B cell (primary cell): ENCODE measurements around the gene CDK18. TPM values are rescaled to one million over a fixed set of nuclear protein-coding genes. Genes with fewer than 3 reads are reported as not detected.

ENCODE experiments used
- ATAC-seq: fragments of 200-7000 bp; cut with Tn5 transposase; one replicate; pipeline ENCODE4 v1.10.0; 2021; ENCODE audit warnings: low read depth, mild to moderate bottlenecking, moderate number of reproducible peaks, moderate library complexity
- CTCF ChIA-PET: fragments of 350-600 bp; sonication (Branson Sonifier 250); formaldehyde crosslinking; loops from one replicate; lab custom pipeline; 2021; ENCODE audit warnings: antibody characterized with exemption, inconsistent platforms; lab: Charles Lee
- POLR2A ChIA-PET: fragments of 350-600 bp; sonication (Branson Sonifier 250); formaldehyde crosslinking; loops from one replicate; lab custom pipeline; 2021; ENCODE audit warnings: antibody characterized with exemption; lab: Charles Lee
- DNase-seq: peaks from one replicate; pipeline ENCODE4 v3.0.0; 2013
- H2AFZ ChIP-seq: 2 replicates; pipeline ENCODE4 v1.6.1; 2012; ENCODE audit warnings: mild to moderate bottlenecking, low read depth, low read length; ENCODE audit not compliant: insufficient read depth, poor library complexity, severe bottlenecking
- H3K27ac ChIP-seq, 2 donors: 1 replicate in 1 of 2; 2 replicates in 1 of 2; pipeline ENCODE4 v1.5.1; 2012 to 2013; ENCODE audit warnings: low read length in 2 of 2, mild to moderate bottlenecking in 2 of 2, moderate library complexity in 1 of 2
- H3K27me3 ChIP-seq, 4 experiments: fragments of 200-600 bp in 1 of 4; sonication (generic) in 1 of 4; replicated peaks in 1 of 4; 1 replicate in 2 of 4; 2 replicates in 2 of 4; pipeline versions ENCODE4 v1.6.1 to v1.7.0; 2013 to 2016; ENCODE audit warnings: low read length in 3 of 4, mild to moderate bottlenecking in 2 of 4, mixed read lengths in 1 of 4, moderate library complexity in 1 of 4; ENCODE audit not compliant: insufficient read depth in 4 of 4, control insufficient read depth in 3 of 4; ENCODE audit errors: control extremely low read depth in 1 of 4
- H3K36me3 ChIP-seq, 2 experiments: replicated peaks in 1 of 2; 1 replicate in 1 of 2; 2 replicates in 1 of 2; pipeline versions ENCODE4 v1.6.1 to v1.7.1; 2013; ENCODE audit warnings: low read length in 1 of 2; ENCODE audit not compliant: insufficient read depth in 2 of 2, control insufficient read depth in 1 of 2; ENCODE audit errors: control extremely low read depth in 1 of 2, extremely low read depth in 1 of 2
- H3K4me1 ChIP-seq, 2 donors: fragments of 200-600 bp in 1 of 2; sonication (generic) in 1 of 2; 1 replicate in 1 of 2; 2 replicates in 1 of 2; pipeline versions ENCODE4 v1.5.1 to v1.6.1; 2013 to 2017; ENCODE audit warnings: low read length in 2 of 2; ENCODE audit not compliant: control insufficient read depth in 2 of 2, insufficient read depth in 2 of 2
- H3K4me2 ChIP-seq: replicated peaks from 2 replicates; pipeline ENCODE3; 2012; ENCODE audit warnings: mild to moderate bottlenecking, low read depth, low read length; ENCODE audit not compliant: poor library complexity, severe bottlenecking
- H3K4me3 ChIP-seq, 5 experiments: fragments of 200-600 bp in 1 of 5; sonication (generic) in 1 of 5; 1 replicate in 3 of 5; 2 replicates in 2 of 5; pipeline versions ENCODE4 v1.5.1 to v1.7.0; 2011 to 2016; ENCODE audit warnings: low read length in 4 of 5, mild to moderate bottlenecking in 4 of 5, low read depth in 2 of 5, control low read depth in 1 of 5, moderate library complexity in 1 of 5; ENCODE audit not compliant: insufficient read depth in 1 of 5; ENCODE audit errors: control extremely low read depth in 1 of 5, extremely low read depth in 1 of 5
- H3K79me2 ChIP-seq: fragments of 200-600 bp; sonication (generic); one replicate; pipeline ENCODE4 v1.6.0; 2016; ENCODE audit warnings: low read length; ENCODE audit not compliant: control insufficient read depth, insufficient read depth
- H3K9ac ChIP-seq: fragments of 200-600 bp; sonication (generic); 2 replicates; pipeline ENCODE4 v1.6.1; 2017; ENCODE audit warnings: mild to moderate bottlenecking, low read length, moderate library complexity
- H3K9me3 ChIP-seq, 3 donors: one replicate each; pipeline versions ENCODE4 v1.6.1 to v1.7.1; 2013; ENCODE audit warnings: low read length in 2 of 3; ENCODE audit not compliant: control insufficient read depth in 2 of 3, insufficient read depth in 1 of 3; ENCODE audit errors: control extremely low read depth in 1 of 3
- H4K20me1 ChIP-seq: 2 replicates; pipeline ENCODE4 v1.6.0; 2012; ENCODE audit warnings: mild to moderate bottlenecking, low read length; ENCODE audit not compliant: insufficient read depth, control insufficient read depth, poor library complexity, severe bottlenecking
- H3K27ac Mint-ChIP-seq: one replicate; pipeline ENCODE4 v1.8.0; 2021; ENCODE audit warnings: mixed read lengths
- H3K27me3 Mint-ChIP-seq: one replicate; pipeline ENCODE4 v1.8.0; 2021; ENCODE audit warnings: mixed read lengths
- H3K4me1 Mint-ChIP-seq: one replicate; pipeline ENCODE4 v1.8.0; 2021; ENCODE audit warnings: mixed read lengths
- H3K4me3 Mint-ChIP-seq: one replicate; pipeline ENCODE4 v1.8.0; 2021; ENCODE audit warnings: mixed read lengths
- H3K9me3 Mint-ChIP-seq: one replicate; pipeline ENCODE4 v1.8.0; 2022; ENCODE audit warnings: mixed read lengths; ENCODE audit not compliant: insufficient read depth
- EZH2 ChIP-seq: IDR thresholded peaks from 2 replicates; pipeline ENCODE4 v1.6.1; 2012; ENCODE audit warnings: borderline replicate concordance, low read depth, mild to moderate bottlenecking, moderate library complexity, low read length; ENCODE audit not compliant: insufficient read depth, poor library complexity, severe bottlenecking
- WGBS: methylation state at CpG from one replicate; pipeline ENCODE4 v1.1.5; 2013; ENCODE audit warnings: missing lambda C conversion rate; ENCODE audit not compliant: insufficient coverage; 5-methylcytosine and 5-hydroxymethylcytosine counted together
- intact Hi-C: fragments of 100-400 bp; cut with micrococcal nuclease; formaldehyde crosslinking; loops from one replicate; pipeline ENCODE4 v1.10.0; 2022
- polyA plus RNA-seq: library from polyadenylated mRNA; depleted of rRNA; stranded (reverse); fragments of >200 nt; gene quantifications from 2 replicates; pipeline ENCODE4 v1.2.3, GENCODE V29; 2012
- total RNA-seq, 2 donors: library from RNA; stranded (reverse); fragments of 120-200 nt in 1 of 2; gene quantifications; 1 replicate in 1 of 2; 2 replicates in 1 of 2; pipeline versions ENCODE4 v1.2.3 to v1.2.4, GENCODE V29; 2013 to 2022
- TF ChIP-seq, protein P1 (sequence below): fragments of 200-600 bp; IDR thresholded peaks from one replicate; pipeline ENCODE4 v1.8.0; 2022; ENCODE audit warnings: antibody characterized with exemption, mild to moderate bottlenecking

Gene CDK18
- total and polyA plus RNA-seq, 2 donors (not counting 1 experiment from before 2014, with no cell fraction given): 3.8 to 4.7 TPM

DNA sequence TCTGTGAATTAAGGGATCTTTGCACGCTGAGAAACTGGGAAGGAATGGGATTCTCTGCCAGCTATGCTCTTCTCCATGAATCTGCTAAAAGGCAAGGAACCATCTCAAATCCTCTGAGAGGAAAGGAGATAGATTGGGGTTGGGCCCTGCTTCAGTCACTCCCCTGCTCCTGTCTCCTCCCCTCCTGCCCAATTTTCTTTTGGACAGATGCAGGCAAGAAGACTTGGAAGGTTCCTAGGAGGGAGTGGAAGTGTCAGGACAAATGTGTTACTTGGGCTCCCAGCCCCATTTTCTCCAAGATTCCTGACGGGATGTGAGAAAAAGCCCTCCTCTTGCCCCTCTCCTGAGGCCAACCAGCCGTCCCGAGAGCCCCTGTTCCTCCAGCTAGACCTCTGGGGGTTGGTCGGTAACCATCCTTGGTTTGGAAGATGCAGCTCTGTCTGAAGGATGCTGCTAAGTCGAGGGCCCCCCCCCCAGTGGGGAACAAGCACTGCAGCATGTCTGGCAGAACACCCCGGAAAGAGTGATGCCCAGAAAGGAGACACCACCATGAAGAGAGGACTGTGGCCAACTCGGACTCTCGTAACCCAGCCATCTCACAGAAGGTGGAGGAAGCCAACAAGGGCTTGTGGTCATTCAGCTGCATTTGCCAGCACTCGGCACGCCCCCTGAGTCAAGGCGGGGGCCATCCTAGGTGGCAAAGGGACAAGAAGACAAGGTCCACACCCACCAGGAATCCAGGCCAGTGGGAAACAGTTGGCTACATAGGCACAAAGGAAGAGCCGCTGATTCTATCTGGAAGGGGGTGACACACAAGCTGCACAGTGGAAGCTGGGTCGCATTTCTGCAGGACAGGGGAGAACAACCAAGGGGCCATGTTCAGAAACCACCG lies 43.7 kb downstream of the CDK18 start:
- H3K4me3 Mint-ChIP-seq: no peak overlapping the region
- TF ChIP-seq, protein P1, sequence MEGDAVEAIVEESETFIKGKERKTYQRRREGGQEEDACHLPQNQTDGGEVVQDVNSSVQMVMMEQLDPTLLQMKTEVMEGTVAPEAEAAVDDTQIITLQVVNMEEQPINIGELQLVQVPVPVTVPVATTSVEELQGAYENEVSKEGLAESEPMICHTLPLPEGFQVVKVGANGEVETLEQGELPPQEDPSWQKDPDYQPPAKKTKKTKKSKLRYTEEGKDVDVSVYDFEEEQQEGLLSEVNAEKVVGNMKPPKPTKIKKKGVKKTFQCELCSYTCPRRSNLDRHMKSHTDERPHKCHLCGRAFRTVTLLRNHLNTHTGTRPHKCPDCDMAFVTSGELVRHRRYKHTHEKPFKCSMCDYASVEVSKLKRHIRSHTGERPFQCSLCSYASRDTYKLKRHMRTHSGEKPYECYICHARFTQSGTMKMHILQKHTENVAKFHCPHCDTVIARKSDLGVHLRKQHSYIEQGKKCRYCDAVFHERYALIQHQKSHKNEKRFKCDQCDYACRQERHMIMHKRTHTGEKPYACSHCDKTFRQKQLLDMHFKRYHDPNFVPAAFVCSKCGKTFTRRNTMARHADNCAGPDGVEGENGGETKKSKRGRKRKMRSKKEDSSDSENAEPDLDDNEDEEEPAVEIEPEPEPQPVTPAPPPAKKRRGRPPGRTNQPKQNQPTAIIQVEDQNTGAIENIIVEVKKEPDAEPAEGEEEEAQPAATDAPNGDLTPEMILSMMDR: no peak
- no peak for TF ChIP-seq EZH2
- CTCF ChIA-PET: interaction anchor here (0.6 kb wide), 1 partner anchor 12 kb away, joined by 4 read pairs; no protein-coding TSS in a partner anchor

More for the DNA sequence above, 43.7 kb downstream of the CDK18 start:
- ATAC-seq: no peak
- Mint-ChIP-seq H3K27ac (no peak overlapping the region), H3K27me3 (peaks cover 55% of the 10 kb centered on the region), H3K4me1 (peaks cover 2% of the 10 kb centered on the region), H3K9me3 (no peaks in the 10 kb centered on the region)
- H3K27ac ChIP-seq: no peak overlapping the region
- intact Hi-C loops: no loop called here
- peaks cover 0 to 31% (median 17%) of the 10 kb centered on the region in 4 experiments for H3K27me3 ChIP-seq
- no peaks in the 10 kb centered on the region for H3K36me3 ChIP-seq
- 73% methylated on average over 11 of the region's 15 CpGs for WGBS
- H3K79me2 ChIP-seq: no peaks in the 10 kb centered on the region
- peaks cover 0 to 8% (median 0%) of the 10 kb centered on the region in 3 donors for H3K9me3 ChIP-seq
- H4K20me1 ChIP-seq: no peaks in the 10 kb centered on the region
- no peak overlapping the region for H3K4me3 ChIP-seq
- H2AFZ ChIP-seq: no peak overlapping the region
- DNase-seq: no peak
- POLR2A ChIA-PET: no interaction called here
- peaks cover 0 to 10% of the 10 kb centered on the region in 2 donors for H3K4me1 ChIP-seq
- H3K4me2 ChIP-seq: no peak overlapping the region
- H3K9ac ChIP-seq: no peak overlapping the region
